GM12864 (cell line): ENCODE data around the gene STRBP.

ENCODE experiments used
- DNase-seq: peaks from one replicate; pipeline ENCODE4 v3.0.0-alpha.2; 2011; ENCODE audit warnings: low read depth
- H3K4me3 ChIP-seq: 2 replicates; pipeline ENCODE4 v1.5.1; 2011; ENCODE audit warnings: mild to moderate bottlenecking, low read depth, low read length, control low read depth
- TF ChIP-seq, protein P1 (sequence below): IDR thresholded peaks from 2 replicates; pipeline ENCODE4 v1.5.1; 2011; ENCODE audit warnings: low read depth, mild to moderate bottlenecking, moderate library complexity, low read length, control low read depth, inconsistent platforms; ENCODE audit errors: missing control alignments

Gene STRBP

DNA sequence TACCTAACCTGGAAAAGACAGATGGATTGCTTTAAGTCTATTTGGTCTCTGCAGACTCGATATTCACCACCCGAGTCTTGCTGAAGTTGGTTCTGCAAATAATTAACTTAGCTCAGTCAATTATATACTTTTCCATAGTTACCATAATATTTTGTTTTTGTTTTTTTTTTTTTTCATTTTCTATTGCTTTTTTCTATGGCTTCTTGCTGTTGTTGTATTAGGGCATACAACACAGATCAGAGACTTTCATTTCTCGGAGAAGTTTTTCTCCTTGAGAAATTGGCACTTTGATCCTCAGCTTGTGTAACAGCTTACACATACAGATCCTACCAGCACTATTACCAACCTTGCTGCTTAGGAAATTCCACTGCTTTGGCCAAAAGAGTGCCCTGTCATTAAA is 146.9 kb downstream of the STRBP start:
- no peak for DNase-seq
- TF ChIP-seq, protein P1, sequence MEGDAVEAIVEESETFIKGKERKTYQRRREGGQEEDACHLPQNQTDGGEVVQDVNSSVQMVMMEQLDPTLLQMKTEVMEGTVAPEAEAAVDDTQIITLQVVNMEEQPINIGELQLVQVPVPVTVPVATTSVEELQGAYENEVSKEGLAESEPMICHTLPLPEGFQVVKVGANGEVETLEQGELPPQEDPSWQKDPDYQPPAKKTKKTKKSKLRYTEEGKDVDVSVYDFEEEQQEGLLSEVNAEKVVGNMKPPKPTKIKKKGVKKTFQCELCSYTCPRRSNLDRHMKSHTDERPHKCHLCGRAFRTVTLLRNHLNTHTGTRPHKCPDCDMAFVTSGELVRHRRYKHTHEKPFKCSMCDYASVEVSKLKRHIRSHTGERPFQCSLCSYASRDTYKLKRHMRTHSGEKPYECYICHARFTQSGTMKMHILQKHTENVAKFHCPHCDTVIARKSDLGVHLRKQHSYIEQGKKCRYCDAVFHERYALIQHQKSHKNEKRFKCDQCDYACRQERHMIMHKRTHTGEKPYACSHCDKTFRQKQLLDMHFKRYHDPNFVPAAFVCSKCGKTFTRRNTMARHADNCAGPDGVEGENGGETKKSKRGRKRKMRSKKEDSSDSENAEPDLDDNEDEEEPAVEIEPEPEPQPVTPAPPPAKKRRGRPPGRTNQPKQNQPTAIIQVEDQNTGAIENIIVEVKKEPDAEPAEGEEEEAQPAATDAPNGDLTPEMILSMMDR = no peak
- H3K4me3 ChIP-seq = no peak overlapping the region

DNA sequence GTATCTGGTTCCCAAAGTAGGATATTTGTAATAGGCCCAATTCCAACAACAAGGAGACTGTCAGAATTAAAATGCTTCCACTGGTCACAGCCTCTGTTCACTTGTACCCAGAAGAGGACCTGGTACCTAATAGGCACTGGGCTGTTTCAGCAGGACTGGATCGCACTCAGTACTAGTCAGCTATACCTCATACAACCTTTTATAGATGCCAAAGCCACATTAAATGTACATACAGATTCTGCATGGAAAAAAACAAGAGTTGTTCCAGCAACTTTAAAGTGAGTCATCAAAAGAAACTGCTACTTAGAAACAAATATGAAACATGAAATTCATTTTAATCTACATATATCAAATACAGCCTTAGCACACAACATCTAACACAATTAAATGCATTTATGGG is 147.4 kb downstream of the STRBP start:
- no peak overlapping the region for H3K4me3 ChIP-seq
- no peak for DNase-seq
- TF ChIP-seq, protein P1 = no peak

DNA sequence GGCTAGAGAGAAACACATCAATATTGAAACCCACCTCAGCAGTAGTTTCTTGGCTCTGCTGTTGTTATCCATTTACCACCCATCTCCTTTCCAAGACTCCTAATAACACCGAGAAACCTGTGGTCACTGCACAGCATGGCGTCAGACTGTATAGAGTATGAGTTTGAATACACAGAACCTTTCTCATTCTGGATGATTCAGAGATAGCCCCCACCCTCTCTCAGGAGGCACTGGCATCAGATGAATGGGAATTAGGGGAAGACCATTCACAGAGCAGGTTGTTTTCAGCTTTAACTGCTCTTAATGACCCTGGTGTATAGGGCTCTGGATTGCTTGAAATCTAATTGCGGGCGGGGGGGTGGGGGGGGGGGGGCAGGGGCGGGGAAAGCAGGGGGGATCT is 148.3 kb downstream of the STRBP start:
- TF ChIP-seq, protein P1 = no peak
- no peak overlapping the region for H3K4me3 ChIP-seq
- DNase-seq = no peak

DNA sequence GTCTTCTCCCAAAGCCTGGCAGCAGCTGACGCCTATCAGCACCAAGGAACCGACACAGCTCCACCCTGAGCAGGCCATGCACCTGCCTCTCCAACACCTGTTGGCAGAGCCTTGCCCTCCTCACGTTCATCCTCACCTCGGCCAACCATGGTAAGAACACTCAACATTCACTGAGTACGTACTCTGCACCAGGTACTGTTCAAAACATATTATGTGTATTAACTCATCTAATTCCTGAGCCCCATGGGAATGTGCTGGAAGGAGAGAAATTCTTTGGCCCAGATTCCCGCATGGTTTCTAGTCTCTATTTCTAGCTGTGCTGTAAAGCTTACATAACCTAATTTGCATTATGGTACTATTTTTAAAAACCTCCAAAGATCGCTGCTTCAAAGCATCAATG is 148.8 kb downstream of the STRBP start:
- TF ChIP-seq, protein P1 = no peak
- H3K4me3 ChIP-seq = no peak overlapping the region

DNA sequence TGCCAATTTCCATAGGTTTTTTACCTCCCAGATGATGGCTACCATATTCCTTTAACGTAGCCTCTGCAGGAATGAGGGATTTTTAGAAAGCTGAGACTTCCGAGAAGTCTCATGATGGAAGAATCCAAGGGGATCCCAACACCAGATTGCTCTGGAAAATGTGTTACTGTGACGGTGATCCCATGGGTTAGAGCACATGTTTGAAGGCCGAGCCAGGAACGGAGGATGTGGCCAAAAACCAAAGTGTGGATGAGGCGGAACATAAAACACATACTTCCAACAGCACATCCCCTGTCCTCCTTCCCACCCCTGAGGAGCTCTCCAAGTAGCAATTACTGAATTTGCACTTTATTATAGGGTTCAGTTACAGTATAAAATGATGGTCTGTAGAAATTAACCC is 152.3 kb downstream of the STRBP start:
- H3K4me3 ChIP-seq = no peak overlapping the region
- DNase-seq = no peak
- TF ChIP-seq, protein P1 = no peak

More for the DNA sequence above, 148.8 kb downstream of the STRBP start:
- DNase-seq = no peak

DNA sequence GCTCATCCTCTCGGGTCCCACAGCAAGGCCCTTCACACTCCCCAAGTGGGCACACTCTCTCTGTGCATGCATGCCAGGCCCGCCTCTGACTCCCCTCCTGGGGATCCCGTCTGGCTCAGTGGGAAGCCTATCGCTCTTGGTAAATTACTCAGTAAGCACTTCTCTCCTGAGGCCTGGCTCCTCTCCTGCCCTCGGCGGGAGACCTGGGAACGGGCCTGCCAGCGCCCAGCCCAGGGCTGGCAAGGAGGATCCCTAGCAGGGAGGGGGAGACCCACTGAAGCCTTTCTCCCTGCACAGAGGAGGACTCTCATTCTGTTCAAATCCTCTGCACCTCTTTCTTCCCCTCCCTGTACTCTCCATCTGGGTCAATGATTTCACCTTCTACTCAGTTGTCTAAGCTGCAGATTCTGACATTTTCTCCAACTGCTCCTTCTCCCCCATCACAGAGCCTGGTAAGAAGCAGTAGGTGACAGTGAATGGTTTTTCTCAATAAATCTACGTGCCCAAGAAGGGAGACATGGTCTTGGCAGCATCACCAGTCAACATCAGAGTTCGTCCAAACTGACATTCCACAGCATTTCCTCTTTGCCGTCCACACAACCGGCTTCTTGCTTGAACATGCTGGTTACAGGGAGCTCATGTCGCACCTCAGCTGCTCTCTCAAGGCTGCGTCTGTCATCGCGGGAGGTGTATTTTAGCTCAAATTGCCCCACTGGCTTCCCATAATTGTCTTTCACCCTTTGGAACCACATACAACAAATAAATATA is 153.1 kb downstream of the STRBP start:
- no peak for DNase-seq
- TF ChIP-seq, protein P1 = no peak

DNA sequence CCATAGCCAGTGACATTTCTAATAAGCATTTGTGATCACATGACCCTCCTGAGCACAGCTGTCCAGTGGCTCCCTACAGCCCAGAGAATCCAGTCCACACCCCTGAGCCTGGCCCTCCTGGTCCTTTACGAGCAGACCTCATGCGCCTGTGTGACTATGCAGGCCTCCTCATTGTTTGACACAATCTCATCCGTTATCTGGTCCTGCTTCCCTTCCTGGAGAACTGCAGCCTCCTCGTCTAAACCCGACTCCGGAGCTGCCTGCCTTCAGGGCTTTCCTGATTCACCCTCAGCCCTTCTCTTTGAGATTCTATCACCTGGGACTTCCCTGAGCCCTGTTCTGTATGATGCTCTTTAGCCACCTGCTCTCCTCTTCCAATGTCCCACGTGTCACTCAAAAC is 155.2 kb downstream of the STRBP start:
- no peak overlapping the region for H3K4me3 ChIP-seq
- TF ChIP-seq, protein P1 = no peak
- no peak for DNase-seq

More for the DNA sequence above, 153.1 kb downstream of the STRBP start:
- no peak overlapping the region for H3K4me3 ChIP-seq
